Vagina (tissue), 2 donors: Measurements from ENCODE around the gene CTSZ.

ENCODE experiments used
- CTCF ChIP-seq, 3 experiments: fragments of 450-650 bp in 2 of 3; fragments of 200-600 bp in 1 of 3; sonication (generic) in 1 of 3; IDR thresholded peaks; one replicate each; pipeline ENCODE4 v1.5.1; 2017 to 2019; ENCODE audit warnings: antibody characterized with exemption in 3 of 3, mild to moderate bottlenecking in 2 of 3, moderate library complexity in 2 of 3
- POLR2A ChIP-seq, 2 donors: fragments of 450-650 bp; IDR thresholded peaks; one replicate each; pipeline ENCODE4 v1.6.1; 2017; ENCODE audit warnings: antibody characterized with exemption in 2 of 2, mild to moderate bottlenecking in 2 of 2, moderate library complexity in 2 of 2
- POLR2AphosphoS5 ChIP-seq, 2 donors: sonication (generic); formaldehyde crosslinking; IDR thresholded peaks; one replicate each; pipeline ENCODE4 v1.9.0; 2017; ENCODE audit warnings: antibody characterized with exemption in 2 of 2, mild to moderate bottlenecking in 2 of 2, low read depth in 1 of 2; ENCODE audit not compliant: insufficient read depth in 1 of 2

- TF ChIP-seq POLR2AphosphoS5 (IDR thresholded peaks at IDR 0.05; ENCODE audit: insufficient read depth in 1 of 2, low read depth in 1 of 2) = no peak
- TF ChIP-seq CTCF (IDR thresholded peaks at IDR 0.05) = no peak
- no peak for TF ChIP-seq POLR2A (IDR thresholded peaks at IDR 0.05)
Observed at GRCh38 chr20:59046862-59047261, 39.8 kb upstream of the CTSZ start.
